ENCODE results near the gene TUBB4A. TPM values are rescaled to one million over a fixed set of nuclear protein-coding genes. Genes with fewer than 3 reads are reported as not detected.

Gene TUBB4A
- total and polyA plus RNA-seq, 10 of the 15 experiments (the other 5 are each of a cell fraction or from before 2014, with no cell fraction given): 0.29 to 22.4 (median 3.8) TPM

GRCh38 chr19:6532244-6532999, 30.3 kb upstream of the TUBB4A start (continued):
- TF ChIP-seq ZBTB11 (CRISPR knock-in tag; IDR thresholded peaks at IDR 0.05) (peak; percentile 15), RELA (IDR thresholded peaks at IDR 0.05; ENCODE audit: borderline replicate concordance, partially characterized antibody) (peak; percentile 9), BACH1 (IDR thresholded peaks at IDR 0.05; ENCODE audit: borderline replicate concordance) (0 out of 2 replicates have a peak, but pooled peaks have one; percentile 35), ATF7 (IDR thresholded peaks at IDR 0.05; ENCODE audit: low read depth) (peak; percentile 85), TCF3 (IDR thresholded peaks at IDR 0.05; ENCODE audit: borderline replicate concordance, insufficient read depth, low read depth, low read length) (no peak), CHD2 (IDR thresholded peaks at IDR 0.05; ENCODE audit: borderline replicate concordance, low read depth, low read length) (0 out of 2 replicates have a peak, but pooled peaks have one; percentile 30)

- in situ Hi-C loops (cut with MboI): no loop called here
- intact Hi-C loops (cut with micrococcal nuclease; ENCODE audit: unreplicated experiment): loop anchor here (2.0 kb wide), 1 partner anchor 13 kb away; no protein-coding TSS in a partner anchor
- H3K36me3 ChIP-seq (ENCODE audit: control insufficient read depth in 2 of 2, insufficient read depth in 2 of 2, low read length in 1 of 2): peaks cover 0 to 8% of the 10 kb centered on the region in 2 experiments; a peak in 2 of 4 replicates
- BruUV-seq (replicated peaks): no TSS peak
- H3K4me3 ChIP-seq: peak overlapping the region; percentile 99
- ATAC-seq: no peak
- H3K4me2 ChIP-seq (ENCODE audit: control insufficient read depth, insufficient read depth): peak overlapping the region; percentile 60; the same call in 1 of the 2 replicates
- ChIA-PET SMC1A (ENCODE audit: uncharacterized antibody, unreplicated experiment) (interaction anchor here (1.2 to 1.5 kb wide), 2 partner anchors 10 to 12 kb away, joined by 4 to 10 read pairs; no protein-coding TSS in a partner anchor), CTCF (interaction anchor here (1.9 kb wide), 1 partner anchor 14 kb away, joined by 10 read pairs; no protein-coding TSS in a partner anchor), RAD21 (ENCODE audit: unreplicated experiment) (interaction anchor here (0.9 to 1.6 kb wide), 3 partner anchors 9 to 110 kb away, joined by 3 to 4 read pairs (median 3); no protein-coding TSS in a partner anchor), POLR2A (interaction anchor here (0.6 to 2.4 kb wide), 9 partner anchors 10 to 81 kb away, joined by 3 to 23 read pairs (median 5); no protein-coding TSS in a partner anchor)
- no peaks in the 10 kb centered on the region; the same call in 2 of the 3 replicates for H3K9me3 ChIP-seq (replicated peaks; ENCODE audit: control insufficient read depth, insufficient read depth, low read length)
- no peak overlapping the region for H2AFZ ChIP-seq (ENCODE audit: control insufficient read depth, low read depth, low read length)
- no peak for FAIRE-seq
- no peak for DNase-seq (ENCODE audit: low read depth, low spot score)
- 2% methylated on average over 5 of the region's 5 CpGs for WGBS (ENCODE audit: insufficient coverage, insufficient replicate concordance, low lambda C conversion rate, missing lambda C conversion rate)
- H3K9ac ChIP-seq (ENCODE audit: control insufficient read depth, insufficient read depth, low read length): peak overlapping the region; percentile 99
- peak overlapping the region; percentile 83 for H3K27ac ChIP-seq (ENCODE audit: control insufficient read depth, insufficient read depth)
- H4K20me1 ChIP-seq (ENCODE audit: control insufficient read depth, insufficient read depth): no peaks in the 10 kb centered on the region; the same call in 1 of the 2 replicates
- no peaks in the 10 kb centered on the region for H3K27me3 ChIP-seq (replicated peaks in 1 of 2; ENCODE audit: control insufficient read depth in 2 of 2, insufficient read depth in 2 of 2, low read length in 1 of 2)
- H3K4me1 ChIP-seq (ENCODE audit: control insufficient read depth, insufficient read depth, low read length): peaks cover 42% of the 10 kb centered on the region
- H3K79me2 ChIP-seq (ENCODE audit: control insufficient read depth, insufficient read depth, low read length): peaks cover 66% of the 10 kb centered on the region
- TF ChIP-seq IKZF2 (IDR thresholded peaks at IDR 0.05) (0 out of 4 replicates have a peak, but pooled peaks of 1 of the 2 experiments have one; percentile 2), TCF3 (IDR thresholded peaks at IDR 0.05; ENCODE audit: borderline replicate concordance, insufficient read depth, low read depth, low read length) (no peak), CREB1 (IDR thresholded peaks at IDR 0.05; ENCODE audit: low read depth) (0 out of 2 replicates have a peak, but pooled peaks have one; percentile 24), HDAC6 (IDR thresholded peaks at IDR 0.05; ENCODE audit: unreplicated experiment) (peak; percentile 78), ETV6 (conservative IDR thresholded peaks at IDR 0.05 in 1 of 2, IDR thresholded peaks at IDR 0.05 in 1 of 2; ENCODE audit: borderline replicate concordance in 1 of 2, low read depth in 1 of 2) (no peak)
- TF ChIP-seq, protein P1, sequence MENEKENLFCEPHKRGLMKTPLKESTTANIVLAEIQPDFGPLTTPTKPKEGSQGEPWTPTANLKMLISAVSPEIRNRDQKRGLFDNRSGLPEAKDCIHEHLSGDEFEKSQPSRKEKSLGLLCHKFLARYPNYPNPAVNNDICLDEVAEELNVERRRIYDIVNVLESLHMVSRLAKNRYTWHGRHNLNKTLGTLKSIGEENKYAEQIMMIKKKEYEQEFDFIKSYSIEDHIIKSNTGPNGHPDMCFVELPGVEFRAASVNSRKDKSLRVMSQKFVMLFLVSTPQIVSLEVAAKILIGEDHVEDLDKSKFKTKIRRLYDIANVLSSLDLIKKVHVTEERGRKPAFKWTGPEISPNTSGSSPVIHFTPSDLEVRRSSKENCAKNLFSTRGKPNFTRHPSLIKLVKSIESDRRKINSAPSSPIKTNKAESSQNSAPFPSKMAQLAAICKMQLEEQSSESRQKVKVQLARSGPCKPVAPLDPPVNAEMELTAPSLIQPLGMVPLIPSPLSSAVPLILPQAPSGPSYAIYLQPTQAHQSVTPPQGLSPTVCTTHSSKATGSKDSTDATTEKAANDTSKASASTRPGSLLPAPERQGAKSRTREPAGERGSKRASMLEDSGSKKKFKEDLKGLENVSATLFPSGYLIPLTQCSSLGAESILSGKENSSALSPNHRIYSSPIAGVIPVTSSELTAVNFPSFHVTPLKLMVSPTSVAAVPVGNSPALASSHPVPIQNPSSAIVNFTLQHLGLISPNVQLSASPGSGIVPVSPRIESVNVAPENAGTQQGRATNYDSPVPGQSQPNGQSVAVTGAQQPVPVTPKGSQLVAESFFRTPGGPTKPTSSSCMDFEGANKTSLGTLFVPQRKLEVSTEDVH (IDR thresholded peaks at IDR 0.05; ENCODE audit: low read depth, partially characterized antibody): no peak
Observed at GRCh38 chr19:6531956-6532243, 29.8 kb upstream of the TUBB4A start.

All from GM12878 (cell line).